ENCODE data around the gene TOB1. TPM values are rescaled to one million over a fixed set of nuclear protein-coding genes. Genes with fewer than 3 reads are reported as not detected.

Gene TOB1
- polyA plus RNA-seq, 1 of the 3 experiments (the other 2 are of a cell fraction): 19.3 TPM

GRCh38 chr17:50882851-50883250 lies 16.7 kb upstream of the TOB1 start:
- H3K27me3 ChIP-seq (ENCODE audit: insufficient read depth): no peaks in the 10 kb centered on the region
- H3K9me2 ChIP-seq: no peaks in the 10 kb centered on the region
- H3K9ac ChIP-seq: no peak overlapping the region
- no peak overlapping the region for H3K4me2 ChIP-seq
- 0 out of 4 replicates have a peak overlapping the region, but pooled peaks of 1 of the 2 experiments have one; percentile 6 for H3K27ac ChIP-seq (ENCODE audit: low read depth in 2 of 2, low read length in 1 of 2)
- H3K36me3 ChIP-seq (replicated peaks in 1 of 2; ENCODE audit: control insufficient read depth in 1 of 2, insufficient read depth in 2 of 2, low read length in 1 of 2): no peaks in the 10 kb centered on the region
- WGBS (ENCODE audit: low lambda C conversion rate): 82% methylated on average over 7 of the region's 7 CpGs
- no peak overlapping the region for H3K4me3 ChIP-seq (ENCODE audit: low read depth in 2 of 2, low read length in 1 of 2)
- no peaks in the 10 kb centered on the region for H4K20me1 ChIP-seq (ENCODE audit: insufficient read depth)
- no peak overlapping the region for H2AFZ ChIP-seq (ENCODE audit: low read depth)
- no peak for TF ChIP-seq EZH2phosphoT487 (IDR thresholded peaks at IDR 0.05; ENCODE audit: borderline replicate concordance, low read depth)
- no peak for TF ChIP-seq PBX3 (IDR thresholded peaks at IDR 0.05)
- no peak for TF ChIP-seq FOXM1 (IDR thresholded peaks at IDR 0.05; ENCODE audit: low read depth)
- peak; percentile 41; the same call in 1 of the 2 replicates for TF ChIP-seq TCF12 (IDR thresholded peaks at IDR 0.05)
- TF ChIP-seq RAD21 (IDR thresholded peaks at IDR 0.05; ENCODE audit: low read length): no peak
- TF ChIP-seq FOSL2 (IDR thresholded peaks at IDR 0.05; ENCODE audit: borderline replicate concordance, low read depth): peak; percentile 56; the same call in 1 of the 2 replicates
- peak; percentile 59 for TF ChIP-seq JUND (IDR thresholded peaks at IDR 0.05)
- TF ChIP-seq NRF1 (IDR thresholded peaks at IDR 0.05; ENCODE audit: low read depth, low read length): no peak
- TF ChIP-seq GATA2 (CRISPR knock-in tag; IDR thresholded peaks at IDR 0.05): no peak
- 0 out of 2 replicates have a peak, but pooled peaks cover 4% of the 10 kb centered on the region for H3K9me3 ChIP-seq
- no peak for DNase-seq
- POLR2A ChIA-PET: interaction anchor here (0.7 to 2.7 kb wide), 2 partner anchors 16 to 17 kb away, joined by 4 to 16 read pairs; partner anchors contain the start of gene TOB1
- no peaks in the 10 kb centered on the region for H3K79me2 ChIP-seq (ENCODE audit: insufficient read depth)
- CTCF ChIA-PET: no interaction called here
- no peaks in the 10 kb centered on the region for H3F3A ChIP-seq (replicated peaks; ENCODE audit: insufficient read depth)
- H3K4me1 ChIP-seq (ENCODE audit: control insufficient read depth in 1 of 2, insufficient read depth in 2 of 2, low read depth in 1 of 2, low read length in 1 of 2): no peaks in the 10 kb centered on the region; a peak in 1 of 4 replicates

GRCh38 chr17:50881182-50881581 lies 15.0 kb upstream of the TOB1 start:
- no peak overlapping the region for H3K27ac ChIP-seq (ENCODE audit: low read depth in 2 of 2, low read length in 1 of 2)
- no peak for DNase-seq
- CTCF ChIA-PET: no interaction called here
- H3K9me3 ChIP-seq: 0 out of 2 replicates have a peak, but pooled peaks cover 4% of the 10 kb centered on the region
- 90% methylated on average over 2 of the region's 2 CpGs for WGBS (ENCODE audit: low lambda C conversion rate)
- H3K9ac ChIP-seq: no peak overlapping the region
- H3F3A ChIP-seq (replicated peaks; ENCODE audit: insufficient read depth): no peaks in the 10 kb centered on the region
- H3K9me2 ChIP-seq: no peaks in the 10 kb centered on the region
- H3K4me3 ChIP-seq (ENCODE audit: low read depth in 2 of 2, low read length in 1 of 2): no peak overlapping the region
- H3K27me3 ChIP-seq (ENCODE audit: insufficient read depth): no peaks in the 10 kb centered on the region
- H4K20me1 ChIP-seq (ENCODE audit: insufficient read depth): no peaks in the 10 kb centered on the region
- H3K4me2 ChIP-seq: no peak overlapping the region
- no peaks in the 10 kb centered on the region for H3K36me3 ChIP-seq (replicated peaks in 1 of 2; ENCODE audit: control insufficient read depth in 1 of 2, insufficient read depth in 2 of 2, low read length in 1 of 2)
- H3K4me1 ChIP-seq (ENCODE audit: control insufficient read depth in 1 of 2, insufficient read depth in 2 of 2, low read depth in 1 of 2, low read length in 1 of 2): no peaks in the 10 kb centered on the region; a peak in 1 of 4 replicates
- no peaks in the 10 kb centered on the region for H3K79me2 ChIP-seq (ENCODE audit: insufficient read depth)
- no peak overlapping the region for H2AFZ ChIP-seq (ENCODE audit: low read depth)
- POLR2A ChIA-PET: interaction anchor here (1.0 to 1.5 kb wide), 2 partner anchors 9 to 14 kb away, joined by 3 to 8 read pairs; partner anchors contain the start of gene TOB1
- no peak for TF ChIP-seq PBX3 (IDR thresholded peaks at IDR 0.05)
- no peak for TF ChIP-seq POLR2AphosphoS5 (IDR thresholded peaks at IDR 0.05; ENCODE audit: low read depth, low read length)
- no peak for TF ChIP-seq RAD21 (IDR thresholded peaks at IDR 0.05; ENCODE audit: low read length)
- no peak for TF ChIP-seq SMC3 (IDR thresholded peaks at IDR 0.05; ENCODE audit: low read depth, low read length)
- TF ChIP-seq ELF1 (IDR thresholded peaks at IDR 0.05): no peak
- TF ChIP-seq YY1 (IDR thresholded peaks at IDR 0.05; ENCODE audit: low read depth): no peak
- no peak for TF ChIP-seq EP300 (IDR thresholded peaks at IDR 0.05; ENCODE audit: borderline replicate concordance in 1 of 2, low read depth in 1 of 2, low read length in 1 of 2)
- TF ChIP-seq MXI1 (IDR thresholded peaks at IDR 0.05; ENCODE audit: low read depth, low read length): no peak
- no peak for TF ChIP-seq USF1 (IDR thresholded peaks at IDR 0.05; ENCODE audit: borderline replicate concordance, low read depth)
- no peak for TF ChIP-seq TEAD4 (IDR thresholded peaks at IDR 0.05; ENCODE audit: borderline replicate concordance, insufficient read depth)
- no peak for TF ChIP-seq EZH2phosphoT487 (IDR thresholded peaks at IDR 0.05; ENCODE audit: borderline replicate concordance, low read depth)
- TF ChIP-seq RFX5 (IDR thresholded peaks at IDR 0.05; ENCODE audit: low read length): no peak
- TF ChIP-seq USF2 (IDR thresholded peaks at IDR 0.05; ENCODE audit: borderline replicate concordance, low read depth, low read length): no peak
- no peak for TF ChIP-seq TCF12 (IDR thresholded peaks at IDR 0.05)
- no peak for TF ChIP-seq MEF2A (IDR thresholded peaks at IDR 0.05; ENCODE audit: borderline replicate concordance, low read depth)
- TF ChIP-seq CTCF (IDR thresholded peaks at IDR 0.05): no peak
- TF ChIP-seq FOXM1 (IDR thresholded peaks at IDR 0.05; ENCODE audit: low read depth): no peak
- no peak for TF ChIP-seq CHD2 (IDR thresholded peaks at IDR 0.05; ENCODE audit: low read length, partially characterized antibody)
- no peak for TF ChIP-seq RXRA (IDR thresholded peaks at IDR 0.05; ENCODE audit: borderline replicate concordance, low read depth)
